Lung (tissue), 12 donors: Measurements from ENCODE around the gene DAB1. TPM values are rescaled to one million over a fixed set of nuclear protein-coding genes. Genes with fewer than 3 reads are reported as not detected.

ENCODE experiments used
- ATAC-seq: fragments of 200-7000 bp; cut with Tn5 transposase; one replicate; pipeline ENCODE4 v1.9.1; 2020; ENCODE audit warnings: moderate number of reproducible peaks; ENCODE audit not compliant: insufficient read depth, low FRiP score
- DNase-seq, 3 donors: peaks; one replicate each; pipeline ENCODE4 v3.0.0-alpha.2; 2013 to 2017
- H3K27ac ChIP-seq, 2 donors: one replicate each; pipeline ENCODE4 v1.5.1; 2013; ENCODE audit warnings: mild to moderate bottlenecking in 2 of 2, moderate library complexity in 2 of 2, control low read depth in 1 of 2, inconsistent platforms in 1 of 2, low read depth in 1 of 2, low read length in 1 of 2
- H3K27me3 ChIP-seq, 3 donors: one replicate each; pipeline ENCODE4 v1.5.1; 2013; ENCODE audit warnings: low read length in 2 of 3; ENCODE audit not compliant: control insufficient read depth in 3 of 3, insufficient read depth in 3 of 3
- H3K36me3 ChIP-seq, 4 donors: one replicate each; pipeline ENCODE4 v1.5.1; 2013; ENCODE audit warnings: low read length in 4 of 4, mild to moderate bottlenecking in 1 of 4, moderate library complexity in 1 of 4; ENCODE audit not compliant: control insufficient read depth in 4 of 4, insufficient read depth in 4 of 4
- H3K4me1 ChIP-seq, 5 donors: one replicate each; pipeline ENCODE4 v1.5.1; 2013; ENCODE audit warnings: low read length in 5 of 5, mild to moderate bottlenecking in 2 of 5, moderate library complexity in 1 of 5; ENCODE audit not compliant: control insufficient read depth in 5 of 5, insufficient read depth in 5 of 5
- H3K4me3 ChIP-seq: one replicate; pipeline ENCODE4 v1.5.1; 2013; ENCODE audit warnings: mild to moderate bottlenecking, control low read depth, moderate library complexity
- H3K9ac ChIP-seq, 2 donors: one replicate each; pipeline ENCODE4 v1.5.1; 2013; ENCODE audit warnings: low read length in 2 of 2, control low read depth in 1 of 2; ENCODE audit not compliant: insufficient read depth in 1 of 2
- H3K9me3 ChIP-seq, 4 donors: one replicate each; pipeline ENCODE4 v1.5.1; 2013; ENCODE audit warnings: low read length in 3 of 4, mild to moderate bottlenecking in 1 of 4, moderate library complexity in 1 of 4; ENCODE audit not compliant: control insufficient read depth in 4 of 4, insufficient read depth in 3 of 4
- WGBS, 2 donors: extraction: QIAGEN DNeasy Blood & Tissue Kit; methylation state at CpG; one replicate each; pipeline ENCODE4 v1.1.7; 2013; 5-methylcytosine and 5-hydroxymethylcytosine counted together
- polyA plus RNA-seq, 2 donors: library from polyadenylated mRNA; stranded (reverse); fragments of 200-250 nt; gene quantifications; one replicate each; pipeline ENCODE4 v1.2.1, GENCODE V29; 2013
- total RNA-seq, 2 donors: library from RNA; depleted of rRNA in 1 of 2; stranded (reverse); fragments of >200 nt in 1 of 2; gene quantifications; one replicate each; pipeline ENCODE4 v1.2.1, GENCODE V29; 2014 to 2021
- TF ChIP-seq, protein P1 (sequence below): IDR thresholded peaks from 2 replicates; pipeline ENCODE4 v1.5.1; 2012; ENCODE audit warnings: mild to moderate bottlenecking; ENCODE audit errors: control extremely low read depth, extremely low read depth
- donor health status: control.
- donor health status: control.
- donor health status: Bipolar disorder and iron deficiency.
- donor health status: healthy.
- donor health status: DM: yes; HTN: yes; CAD: no.

Gene DAB1
- total and polyA plus RNA-seq, 4 donors = 0.06 to 0.77 (median 0.10) TPM

DNA sequence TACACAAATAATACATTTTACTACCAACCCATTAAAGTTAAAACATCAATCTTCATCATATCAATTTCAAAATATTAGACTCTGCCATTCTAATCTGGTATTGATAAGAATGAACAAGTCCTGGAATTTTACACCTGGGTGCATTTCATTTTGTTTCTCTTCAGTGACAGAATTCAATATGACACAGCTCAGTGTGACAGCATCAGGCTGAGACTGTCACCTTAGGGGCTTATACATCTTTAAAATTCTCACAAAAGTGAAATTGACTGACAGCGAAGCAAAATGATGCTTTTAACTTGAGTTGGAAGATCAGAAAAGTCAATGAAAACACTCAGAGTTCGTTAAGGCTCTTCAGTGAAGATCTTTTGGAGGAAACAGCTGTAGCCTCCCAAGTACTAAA, 213.0 kb downstream of the DAB1 start:
- H3K36me3 ChIP-seq = no peaks in the 10 kb centered on the region
- H3K9me3 ChIP-seq = peaks cover 0 to 2% (median 0%) of the 10 kb centered on the region in 4 donors
- no peak for DNase-seq
- no peak overlapping the region for H3K27ac ChIP-seq
- WGBS, 2 donors = 87 to 91% methylated on average over 2 of the region's 2 CpGs
- H3K27me3 ChIP-seq = no peaks in the 10 kb centered on the region
- ATAC-seq = no peak
- H3K9ac ChIP-seq = no peak overlapping the region
- H3K4me1 ChIP-seq = peaks cover 0 to 5% (median 0%) of the 10 kb centered on the region in 5 donors
- TF ChIP-seq, protein P1, sequence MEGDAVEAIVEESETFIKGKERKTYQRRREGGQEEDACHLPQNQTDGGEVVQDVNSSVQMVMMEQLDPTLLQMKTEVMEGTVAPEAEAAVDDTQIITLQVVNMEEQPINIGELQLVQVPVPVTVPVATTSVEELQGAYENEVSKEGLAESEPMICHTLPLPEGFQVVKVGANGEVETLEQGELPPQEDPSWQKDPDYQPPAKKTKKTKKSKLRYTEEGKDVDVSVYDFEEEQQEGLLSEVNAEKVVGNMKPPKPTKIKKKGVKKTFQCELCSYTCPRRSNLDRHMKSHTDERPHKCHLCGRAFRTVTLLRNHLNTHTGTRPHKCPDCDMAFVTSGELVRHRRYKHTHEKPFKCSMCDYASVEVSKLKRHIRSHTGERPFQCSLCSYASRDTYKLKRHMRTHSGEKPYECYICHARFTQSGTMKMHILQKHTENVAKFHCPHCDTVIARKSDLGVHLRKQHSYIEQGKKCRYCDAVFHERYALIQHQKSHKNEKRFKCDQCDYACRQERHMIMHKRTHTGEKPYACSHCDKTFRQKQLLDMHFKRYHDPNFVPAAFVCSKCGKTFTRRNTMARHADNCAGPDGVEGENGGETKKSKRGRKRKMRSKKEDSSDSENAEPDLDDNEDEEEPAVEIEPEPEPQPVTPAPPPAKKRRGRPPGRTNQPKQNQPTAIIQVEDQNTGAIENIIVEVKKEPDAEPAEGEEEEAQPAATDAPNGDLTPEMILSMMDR = no peak
- no peak overlapping the region for H3K4me3 ChIP-seq

DNA sequence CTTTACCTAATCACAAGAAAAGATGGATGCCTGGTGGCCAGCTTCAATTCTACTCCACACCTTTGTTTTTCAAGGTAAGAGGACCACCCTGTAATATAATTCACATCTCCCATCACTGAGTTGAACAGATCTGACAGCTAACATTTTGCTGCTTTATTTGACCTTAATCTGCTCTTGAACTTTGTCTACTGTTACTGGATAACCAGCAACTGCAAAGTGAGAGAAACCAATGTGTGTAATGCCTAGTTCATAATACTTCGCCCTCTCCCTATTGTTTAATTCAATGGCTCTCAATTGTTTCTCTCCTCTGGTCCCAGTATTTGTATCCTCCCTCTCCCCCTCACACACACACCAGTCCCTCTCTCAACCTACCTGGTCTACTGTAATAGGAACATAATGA, 214.4 kb downstream of the DAB1 start:
- TF ChIP-seq, protein P1 = no peak
- DNase-seq = no peak
- 97 to 100% methylated on average over 1 of the region's 1 CpG for WGBS, 2 donors
- no peaks in the 10 kb centered on the region for H3K27me3 ChIP-seq
- no peak for ATAC-seq
- no peak overlapping the region for H3K4me3 ChIP-seq
- no peaks in the 10 kb centered on the region for H3K36me3 ChIP-seq
- H3K27ac ChIP-seq = no peak overlapping the region
- peaks cover 0 to 2% (median 0%) of the 10 kb centered on the region in 4 donors for H3K9me3 ChIP-seq
- H3K4me1 ChIP-seq = no peaks in the 10 kb centered on the region
- no peak overlapping the region for H3K9ac ChIP-seq

DNA sequence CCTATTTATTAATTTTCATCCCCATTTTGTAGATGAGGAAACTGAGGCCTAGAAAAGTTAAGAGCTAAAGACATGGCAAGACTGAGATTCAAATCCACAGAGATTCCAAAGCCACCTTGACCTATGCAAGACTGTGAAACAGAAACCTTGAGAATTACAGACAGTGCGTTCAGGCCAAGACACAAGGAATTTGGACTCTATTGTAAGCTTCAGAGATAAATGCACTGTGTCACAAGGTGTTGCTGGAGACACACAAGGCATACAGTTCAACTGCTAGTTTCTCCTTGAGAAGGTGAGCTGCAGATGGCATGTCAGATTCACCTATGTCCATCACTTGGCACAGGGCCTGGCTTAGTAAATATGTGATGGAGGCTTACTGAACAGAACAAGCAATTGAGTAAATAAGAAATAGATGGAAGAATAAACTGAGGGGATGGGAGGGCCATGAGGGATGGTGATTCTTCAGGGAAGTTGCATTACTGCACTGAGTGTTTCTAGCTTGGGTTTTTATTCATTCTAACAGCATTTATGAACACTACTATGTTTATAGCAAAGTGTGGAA, 215.0 kb downstream of the DAB1 start:
- WGBS, 2 donors = 91 to 96% methylated on average over 1 of the region's 1 CpG
- no peak overlapping the region for H3K9ac ChIP-seq
- TF ChIP-seq, protein P1 = no peak
- DNase-seq = no peak
- H3K9me3 ChIP-seq = peaks cover 0 to 2% (median 0%) of the 10 kb centered on the region in 4 donors
- no peak overlapping the region for H3K4me3 ChIP-seq
- no peak overlapping the region for H3K27ac ChIP-seq
- no peaks in the 10 kb centered on the region for H3K36me3 ChIP-seq
- no peak for ATAC-seq
- no peaks in the 10 kb centered on the region for H3K27me3 ChIP-seq
- no peaks in the 10 kb centered on the region for H3K4me1 ChIP-seq

- Histone ChIP-seq H3K27me3 (no peaks in the 10 kb centered on the region), H3K27ac (no peak overlapping the region), H3K36me3 (no peaks in the 10 kb centered on the region), H3K9me3 (peaks cover 0 to 2% (median 0%) of the 10 kb centered on the region in 4 donors), H3K4me1 (no peaks in the 10 kb centered on the region), H3K4me3 (no peak overlapping the region), H3K9ac (no peak overlapping the region)
- TF ChIP-seq, protein P1 = no peak
- DNase-seq = no peak
- no peak for ATAC-seq
Observed at GRCh38 chr1:57206038-57206437, 217.8 kb downstream of the DAB1 start.
